GM21825 (cell line): ENCODE measurements around the gene RNASET2.

ENCODE experiments used
- ATAC-seq: cut with Tn5 transposase; IDR thresholded peaks from one replicate; pipeline ENCODE4 v1.9.1; 2021; ENCODE audit warnings: mild to moderate bottlenecking, moderate library complexity; ENCODE audit not compliant: unreplicated experiment

RNASET2 gene

DNA sequence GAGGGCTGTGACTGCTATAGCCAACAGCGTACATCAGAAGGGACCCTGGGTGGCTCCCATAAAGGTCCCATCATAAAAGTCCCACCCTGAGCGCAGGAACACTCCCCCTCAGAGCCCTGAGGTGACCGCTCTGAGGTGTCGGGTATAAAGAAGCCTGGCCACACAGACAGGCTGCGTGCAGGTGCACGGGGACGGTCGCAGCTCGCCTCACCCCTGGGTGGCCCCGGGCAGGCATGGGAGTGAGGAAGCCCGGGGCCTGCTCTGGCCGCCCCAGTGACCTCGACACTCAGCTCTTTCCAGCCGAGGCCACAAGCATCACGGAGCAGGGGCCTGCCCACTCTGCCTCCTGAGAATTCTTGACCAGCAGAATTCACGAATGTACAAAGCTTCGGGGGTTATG lies 14.4 kb upstream of the RNASET2 start:
- no peak for ATAC-seq

DNA sequence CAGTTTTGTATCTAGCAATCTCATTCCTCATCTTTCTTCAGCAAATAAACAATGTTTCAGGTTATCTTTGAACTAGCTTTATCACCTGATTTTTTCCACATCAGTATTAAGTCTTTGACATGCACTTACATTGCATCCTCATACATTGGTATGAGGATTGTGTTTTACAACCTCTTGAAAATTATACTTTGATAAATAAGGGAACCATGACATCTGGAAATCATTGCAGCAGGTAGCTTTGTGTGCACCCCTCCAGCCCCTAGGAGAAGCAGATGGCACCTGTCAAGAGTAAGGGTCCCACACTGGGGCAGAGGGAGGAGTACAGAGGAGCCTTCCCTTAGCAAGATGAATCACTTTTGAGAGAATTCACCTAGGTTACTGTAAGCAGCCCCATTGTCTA lies 13.7 kb upstream of the RNASET2 start:
- ATAC-seq, result no peak

DNA sequence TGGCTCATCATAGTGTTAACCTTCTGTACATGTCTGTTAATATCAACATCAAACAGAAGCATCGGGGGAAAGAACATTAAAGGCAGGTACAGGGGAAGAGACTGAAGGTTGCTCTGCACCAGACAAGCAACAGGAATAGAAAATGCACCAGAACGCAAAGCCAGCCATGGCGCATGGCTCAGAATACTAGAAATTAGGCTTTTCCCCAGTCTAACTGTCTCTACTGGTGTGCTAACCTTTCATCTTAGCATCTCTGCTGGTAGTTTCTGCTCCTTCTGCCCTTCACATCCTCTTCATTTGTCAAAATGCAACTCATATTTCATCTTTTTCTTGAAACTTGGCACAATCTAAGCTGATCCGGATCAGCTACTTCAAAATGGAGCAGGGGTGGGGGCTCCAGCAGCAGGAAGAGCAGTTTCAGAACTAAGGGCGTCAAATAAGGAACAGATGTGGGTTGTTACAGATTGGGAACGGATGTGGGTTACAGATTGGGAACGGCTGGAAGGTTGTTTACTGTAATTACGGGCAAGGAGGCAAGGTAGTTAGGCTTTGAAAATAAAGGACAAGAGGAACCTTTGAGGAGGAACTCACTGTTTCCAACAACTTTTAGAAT lies 13.1 kb upstream of the RNASET2 start:
- ATAC-seq, result no peak

DNA sequence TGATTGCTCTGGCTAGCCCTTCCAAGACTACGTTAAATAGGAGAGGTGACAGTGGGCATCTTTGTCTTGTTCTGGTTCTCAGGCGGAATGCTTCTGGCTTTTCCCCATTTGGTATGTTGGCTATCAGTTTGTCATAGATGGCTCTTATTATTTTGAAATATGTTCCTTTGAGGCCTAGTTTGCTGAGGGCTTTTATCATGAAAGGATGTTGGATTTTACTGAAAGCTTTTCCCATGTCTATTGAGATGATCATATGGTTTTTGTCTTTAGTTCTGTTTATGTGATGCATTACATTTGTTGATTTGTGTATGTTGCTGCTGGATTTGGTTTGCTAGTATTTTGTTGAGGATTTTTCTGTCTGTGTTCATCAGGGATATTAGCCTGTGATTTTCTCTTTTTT lies 9.9 kb upstream of the RNASET2 start:
- ATAC-seq, result no peak

DNA sequence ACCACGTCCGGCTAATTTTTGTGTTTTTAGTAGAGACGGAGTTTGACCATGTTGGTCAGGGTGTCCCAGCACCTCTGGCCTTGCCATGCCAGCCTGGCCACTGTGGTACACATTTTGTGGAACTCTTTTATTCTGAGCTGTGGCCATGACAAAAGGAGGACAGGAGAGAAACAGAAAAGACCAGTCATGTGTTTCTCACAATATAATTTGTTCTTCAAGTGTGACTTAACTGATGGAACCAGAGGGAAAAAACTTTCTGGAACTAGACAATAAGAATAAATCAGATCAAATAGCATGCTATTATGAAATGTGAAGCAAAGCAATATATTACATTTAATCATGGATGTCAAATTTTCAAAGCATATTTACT lies 4.2 kb upstream of the RNASET2 start:
- no peak for ATAC-seq

DNA sequence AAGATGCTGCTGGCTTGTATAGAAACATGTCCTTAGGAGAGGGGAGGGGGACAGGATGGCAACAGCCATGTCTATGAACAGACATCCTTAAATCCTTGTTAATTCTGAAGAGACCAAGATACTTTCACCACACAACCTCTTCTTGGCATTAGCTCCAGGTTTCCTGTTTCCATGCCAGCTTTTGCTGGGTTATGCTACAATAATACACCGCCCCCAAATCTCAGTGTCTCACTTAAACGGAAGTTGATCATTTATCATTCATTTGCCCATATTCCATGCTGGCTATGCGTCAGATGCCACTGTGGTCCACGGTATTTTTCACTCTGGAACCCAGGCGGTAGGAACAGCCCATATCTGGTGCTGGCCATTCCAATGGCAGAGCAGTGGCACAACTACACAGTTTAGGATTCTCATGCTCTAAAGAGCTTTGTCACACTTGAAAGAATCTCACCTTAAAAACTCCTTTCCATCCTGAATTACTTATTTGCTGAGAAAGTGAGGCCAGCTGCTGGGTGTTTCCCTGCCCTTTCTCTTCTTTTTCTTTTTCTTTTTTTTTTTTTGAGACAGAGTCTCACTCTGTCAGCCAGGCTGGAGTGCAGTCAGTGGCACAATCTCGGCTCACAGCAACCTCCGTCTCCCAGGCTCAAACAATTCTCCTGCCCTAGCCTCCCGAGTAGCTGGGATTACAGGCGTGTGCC lies 3.7 kb upstream of the RNASET2 start:
- no peak for ATAC-seq

DNA sequence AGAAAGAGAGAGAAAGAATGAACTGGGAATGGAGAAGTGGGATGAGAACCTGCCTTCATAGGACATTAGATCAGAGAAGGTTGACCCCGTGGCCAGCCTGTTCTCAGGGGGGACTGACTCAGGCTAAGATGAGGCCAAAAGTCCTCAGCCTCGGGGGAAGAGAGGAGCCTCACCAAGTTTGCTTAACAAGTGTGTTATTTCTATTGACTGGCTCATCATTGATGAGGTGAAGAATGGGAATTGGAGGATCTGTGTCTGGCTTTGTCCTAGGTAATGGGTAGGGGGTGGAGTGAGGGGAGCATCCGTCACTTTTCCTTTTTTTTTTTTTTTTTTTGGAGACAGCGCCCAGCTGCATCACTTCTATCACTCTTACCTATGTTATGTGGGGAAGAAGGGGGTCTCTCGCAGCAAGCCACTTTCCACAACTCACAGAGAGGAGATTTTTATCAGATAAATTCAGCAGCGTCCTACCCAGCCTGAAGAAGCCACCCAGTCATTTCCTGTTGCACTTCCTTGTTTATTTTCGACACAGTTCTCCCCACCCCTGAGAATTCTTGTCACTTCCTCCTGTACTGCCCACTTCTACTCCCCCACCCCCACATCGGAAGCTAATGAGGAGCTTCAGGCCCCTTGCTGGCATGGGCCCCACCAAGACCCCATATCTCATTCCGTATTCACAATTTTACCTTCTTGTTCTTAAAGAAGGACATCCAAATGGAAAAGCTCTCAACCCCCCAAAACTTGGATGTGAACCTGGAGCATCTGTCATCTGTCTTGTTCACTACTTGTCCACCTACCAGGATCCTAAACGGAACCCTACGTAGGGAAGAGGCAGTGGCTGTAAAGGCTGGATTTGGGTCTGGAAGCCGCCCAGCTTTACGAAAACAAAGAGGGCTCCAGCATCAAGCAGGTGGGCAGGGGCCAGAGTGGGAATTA lies 2.8 kb upstream of the RNASET2 start:
- peak; percentile 22 for ATAC-seq

DNA sequence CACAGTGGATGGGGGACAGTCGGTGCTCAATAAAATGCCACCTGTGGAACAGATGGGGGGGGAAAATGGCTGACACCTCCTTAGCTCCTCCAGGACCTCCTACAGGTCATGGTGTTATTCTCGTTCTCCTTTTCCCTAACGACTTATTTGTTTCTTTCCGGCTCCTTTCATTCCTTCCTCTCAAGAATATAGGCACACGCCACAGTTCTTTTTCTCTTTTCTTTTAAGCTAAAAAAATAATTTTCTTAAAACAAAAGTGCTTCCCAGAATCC lies 1.4 kb upstream of the RNASET2 start:
- ATAC-seq, result no peak

DNA sequence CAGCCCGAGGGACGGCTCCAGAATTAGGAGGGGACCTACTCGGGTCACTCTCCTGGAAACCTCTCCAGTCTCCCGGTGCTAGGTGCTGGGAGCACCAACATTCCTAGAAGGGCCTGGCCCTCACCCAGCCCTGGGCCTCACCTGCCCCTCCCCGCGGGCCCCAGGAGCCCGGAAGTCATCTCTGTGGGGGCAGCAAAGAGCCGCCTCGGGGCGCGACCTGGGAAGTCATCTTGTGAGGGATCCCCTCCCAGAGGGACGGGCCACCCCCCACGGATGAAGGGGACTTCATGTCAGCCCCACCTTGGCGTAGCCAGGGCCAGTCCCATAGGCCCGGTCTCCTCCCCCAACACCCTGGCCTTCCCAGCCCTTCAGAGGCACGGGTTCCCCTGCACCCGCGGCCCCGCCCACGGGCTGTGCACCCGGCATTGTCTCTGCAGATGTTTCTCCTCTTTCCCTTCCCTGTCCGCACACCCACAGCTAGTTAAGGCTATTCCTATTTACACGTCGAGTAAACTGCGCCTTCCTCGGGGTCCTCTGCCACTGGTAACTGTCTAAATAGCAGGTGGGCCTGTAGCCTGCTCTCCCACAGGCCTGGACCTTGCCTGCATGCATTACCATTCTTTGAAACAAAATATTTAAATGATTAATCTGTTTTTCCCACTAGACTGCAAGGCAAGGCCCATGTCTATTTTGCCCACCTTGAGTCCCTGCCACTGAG lies 896 bp upstream of the RNASET2 start:
- ATAC-seq, result peak; percentile 46

DNA sequence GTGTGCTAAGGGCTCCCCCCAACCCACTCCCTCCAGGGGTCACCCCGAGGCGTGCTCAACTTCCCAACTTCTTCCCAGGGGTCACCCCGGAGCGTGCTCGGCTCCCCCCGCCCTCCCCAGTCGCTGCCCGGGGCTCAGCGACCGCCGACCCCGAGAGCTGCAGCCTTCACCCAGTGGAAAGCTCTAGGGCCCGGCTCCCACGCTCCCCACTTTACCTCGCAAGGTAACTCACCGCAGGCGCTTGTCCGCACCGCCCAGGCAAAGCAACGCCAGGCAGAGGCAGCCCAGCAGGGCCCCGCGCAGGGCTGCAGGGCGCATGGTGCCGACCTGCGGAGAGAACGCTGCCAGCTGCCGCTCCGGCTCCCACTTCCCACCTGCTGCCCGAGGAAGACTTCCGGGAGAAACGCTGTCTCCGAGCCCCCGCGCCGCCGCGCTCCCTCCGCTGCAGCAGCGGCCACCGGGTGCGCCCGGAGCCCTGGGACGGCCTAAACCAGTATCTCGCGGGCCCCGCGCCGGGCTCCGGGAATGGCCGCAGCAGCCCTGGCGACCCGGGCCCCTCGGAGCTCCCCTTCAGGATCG lies 396 bp downstream of the RNASET2 start:
- ATAC-seq, result no peak

DNA sequence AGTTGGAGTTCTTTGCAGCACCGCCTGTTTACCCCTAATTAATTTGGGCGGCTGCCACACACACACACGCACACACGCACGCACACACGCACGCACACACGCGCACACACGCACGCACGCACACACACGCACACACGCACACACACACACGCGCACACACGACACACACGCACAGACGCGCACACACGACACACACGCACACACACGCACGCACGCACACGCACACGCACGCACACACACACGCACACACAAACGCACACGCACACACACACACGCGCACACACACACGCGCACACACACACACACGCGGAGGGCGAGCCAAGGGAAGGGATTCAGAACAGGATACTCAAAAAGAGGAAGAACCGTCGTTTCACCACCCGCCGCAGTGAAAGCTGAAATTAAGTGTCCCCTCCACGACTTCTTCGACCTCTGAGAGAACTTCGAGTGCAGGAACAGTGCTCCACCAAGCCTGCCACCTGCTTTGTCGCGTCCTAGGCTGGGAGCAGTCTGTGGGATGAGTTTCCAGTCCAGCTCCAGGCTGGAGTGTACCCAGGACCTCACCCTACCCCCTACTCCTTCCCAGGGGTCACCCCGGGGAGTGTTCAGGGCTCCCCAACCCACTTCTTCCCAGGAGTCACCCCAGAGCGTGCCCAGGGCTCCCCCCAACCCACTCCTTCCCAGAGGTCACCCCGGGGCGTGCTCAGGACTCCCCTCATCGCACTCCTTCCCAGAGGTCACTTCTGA lies 1.1 kb downstream of the RNASET2 start:
- ATAC-seq, result no peak

DNA sequence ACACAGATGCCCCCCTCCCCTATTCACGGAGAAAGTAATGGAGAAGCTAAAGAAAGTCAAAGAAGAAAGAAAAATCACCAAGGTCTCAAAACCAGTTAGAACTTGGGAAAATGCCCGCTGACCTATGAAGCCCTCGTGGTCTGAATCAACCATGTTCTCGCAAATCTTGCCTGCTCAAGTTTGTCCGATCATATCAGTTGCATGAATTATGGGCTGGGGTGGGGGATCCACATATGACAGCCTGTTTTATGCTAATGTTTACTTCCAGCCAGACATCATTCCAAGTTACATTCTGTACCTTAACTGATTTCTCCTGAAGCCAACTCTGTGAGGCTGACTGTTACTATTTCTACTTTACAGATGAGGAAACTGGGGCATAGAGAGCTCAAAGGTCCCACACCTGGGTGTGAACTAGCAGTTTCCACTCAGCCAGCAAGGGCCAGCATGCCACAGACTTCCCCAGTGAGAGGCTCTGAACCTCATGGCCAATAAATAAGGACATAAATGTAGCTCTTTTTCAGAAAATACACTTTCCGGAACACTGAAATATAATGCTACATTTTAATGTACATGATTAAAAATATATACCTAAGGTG lies 2.1 kb downstream of the RNASET2 start:
- ATAC-seq, result no peak

DNA sequence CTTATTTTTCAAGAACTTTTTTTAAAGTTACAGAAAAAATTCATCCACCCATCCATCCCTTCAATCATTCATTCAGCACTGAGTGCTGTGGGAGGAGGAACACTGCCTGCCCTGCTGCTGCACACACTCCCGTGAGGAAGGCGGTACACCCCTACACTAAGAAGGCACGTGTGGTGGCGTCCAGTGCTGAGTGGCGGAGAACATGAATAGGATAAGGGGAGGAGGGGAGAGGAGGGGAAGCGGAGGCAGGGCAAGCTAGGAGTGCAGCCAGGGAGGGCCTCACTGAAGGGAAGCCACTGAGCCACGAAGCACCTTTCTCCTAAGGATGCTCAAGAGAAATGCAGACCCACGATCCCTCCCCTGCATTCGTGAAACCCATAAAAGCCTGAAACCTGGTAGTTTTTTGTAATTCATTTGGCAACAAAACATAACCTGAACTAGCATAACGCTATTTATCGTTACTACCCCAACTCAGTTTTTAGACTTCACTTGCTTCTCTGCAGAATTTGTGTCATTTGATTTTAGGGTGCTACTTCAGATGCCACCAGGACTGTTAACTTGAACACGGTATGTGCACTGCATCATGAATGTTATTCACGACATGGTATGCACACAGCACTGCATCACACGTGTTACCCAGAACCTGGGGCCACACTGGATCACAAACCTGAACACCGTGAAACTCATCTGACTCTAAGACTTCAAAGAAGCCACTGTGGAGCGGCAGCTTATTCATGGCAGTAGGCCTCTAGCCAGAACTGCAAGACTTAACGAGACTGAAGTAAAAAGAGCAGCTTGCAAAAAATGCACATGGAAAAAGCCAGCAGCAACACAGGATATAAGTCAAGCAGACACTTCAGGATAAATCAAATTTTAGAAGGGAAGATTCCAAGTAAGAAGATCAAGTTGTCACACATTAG lies 3.5 kb downstream of the RNASET2 start:
- ATAC-seq, result no peak

DNA sequence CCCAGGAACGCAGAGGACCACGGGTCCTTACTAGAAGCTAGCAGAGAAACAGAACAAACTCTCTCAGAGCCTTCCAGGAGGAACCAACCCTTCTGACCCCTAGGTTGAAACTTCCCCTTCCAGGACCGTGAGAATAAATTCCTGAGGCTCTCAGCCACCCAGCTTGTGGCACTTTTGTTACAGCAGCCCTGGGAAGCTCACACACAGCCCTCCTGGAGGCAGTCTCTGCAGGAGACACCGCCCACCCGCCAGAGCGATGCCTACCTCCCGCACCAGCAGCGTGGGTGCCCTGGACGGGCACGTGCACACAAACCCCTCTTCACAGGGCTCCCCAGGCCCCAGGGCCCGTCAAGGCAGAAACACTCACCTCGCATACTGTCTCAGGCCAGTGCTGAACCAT lies 4.2 kb downstream of the RNASET2 start:
- ATAC-seq, result no peak

DNA sequence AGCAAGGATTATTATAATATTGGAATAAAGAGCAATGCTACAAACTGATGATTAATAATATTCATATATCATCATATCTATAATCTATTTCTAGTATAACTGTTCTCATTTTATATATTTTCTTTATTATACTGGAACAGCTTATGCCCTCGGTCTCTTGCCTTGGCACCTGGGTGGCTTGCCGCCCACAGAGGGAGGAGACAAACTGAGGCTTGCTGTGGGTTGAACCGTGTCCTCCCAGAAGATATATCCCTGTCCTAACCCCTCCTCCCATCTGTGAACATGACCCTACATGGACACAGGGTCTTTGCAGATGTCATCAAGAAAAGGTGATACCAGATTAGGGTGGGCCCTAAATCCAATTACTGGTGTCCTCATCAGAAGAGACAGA lies 4.7 kb downstream of the RNASET2 start:
- no peak for ATAC-seq

DNA sequence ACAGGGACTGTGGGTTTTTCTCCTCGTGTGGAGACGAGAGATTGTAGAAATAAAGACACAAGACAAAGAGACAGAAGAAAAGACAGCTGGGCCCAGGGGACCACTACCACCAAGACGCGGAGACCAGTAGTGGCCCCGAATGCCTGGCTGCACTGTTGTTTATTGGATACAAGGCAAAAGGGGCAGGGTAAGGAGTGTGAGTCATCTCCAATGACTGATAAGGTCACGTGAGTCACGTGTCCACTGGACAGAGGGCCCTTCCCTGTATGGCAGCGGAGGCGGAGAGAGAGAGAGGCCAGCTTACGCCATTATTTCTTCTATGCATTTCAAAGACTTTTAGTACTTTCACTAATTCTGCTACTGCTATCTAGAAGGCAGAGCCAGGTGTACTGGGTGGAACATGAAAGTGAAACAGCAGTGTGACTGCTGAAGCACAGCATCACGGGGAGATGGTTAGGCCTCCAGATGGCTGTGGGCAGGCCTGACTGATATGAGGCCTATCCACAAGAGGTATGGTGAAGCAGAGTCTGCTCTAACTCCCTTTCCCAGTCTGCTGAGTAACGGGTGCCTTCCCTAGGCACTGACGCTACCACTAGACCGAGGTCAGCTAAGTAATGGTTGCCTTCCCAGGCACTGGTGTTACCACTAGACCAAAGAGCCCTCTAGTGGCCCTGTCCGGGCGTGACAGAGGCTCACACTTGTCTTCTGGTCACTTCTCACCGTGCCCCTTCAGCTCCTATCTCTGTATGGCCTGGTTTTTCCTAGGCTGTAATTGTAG lies 5.3 kb downstream of the RNASET2 start:
- peak; percentile 93 for ATAC-seq

DNA sequence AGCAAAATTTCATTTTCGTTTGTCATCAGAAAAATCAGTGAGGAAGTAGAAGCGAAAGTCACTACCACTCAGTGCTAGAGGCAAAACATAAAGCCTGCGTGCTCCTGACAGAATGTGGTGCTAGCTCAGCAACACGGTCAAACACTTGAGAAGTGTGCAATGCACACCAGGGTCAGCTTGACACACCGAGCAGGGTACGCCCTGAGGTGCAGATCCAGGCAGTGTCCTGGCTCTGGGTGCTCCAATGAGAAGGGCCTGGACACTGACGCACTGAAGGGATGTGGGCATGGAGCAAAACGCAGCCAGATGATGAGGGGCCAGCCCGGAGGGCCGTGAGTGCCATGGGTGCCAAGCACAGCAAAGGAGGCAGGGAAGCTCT lies 5.9 kb downstream of the RNASET2 start:
- ATAC-seq, result peak; percentile 39
